ENCODE measurements around the gene GTF2H1. TPM values are rescaled to one million over a fixed set of nuclear protein-coding genes. Genes with fewer than 3 reads are reported as not detected.

Gene GTF2H1
- total RNA-seq, 2 donors from 2014 or later, result 23.5 to 26.2 TPM

- peaks cover 29% of the 10 kb centered on the region for H3K36me3 ChIP-seq
Observed at GRCh38 chr11:18408558-18409291, 86.4 kb downstream of the GTF2H1 start.

GRCh38 chr11:18416459-18416858 is 94.1 kb downstream of the GTF2H1 start:
- intact Hi-C loops (cut with DNase I), result loop anchor here (10.0 kb wide), 1 partner anchor 72 kb away; no protein-coding TSS in a partner anchor
- H3K36me3 ChIP-seq, result no peaks in the 10 kb centered on the region
- no peaks in the 10 kb centered on the region for H3K4me1 ChIP-seq
- no peak overlapping the region for H3K27ac ChIP-seq
- DNase-seq, result no peak
- H3K27me3 ChIP-seq, result no peaks in the 10 kb centered on the region
- no peak overlapping the region for H3K4me3 ChIP-seq
- H3K9ac ChIP-seq (ENCODE audit: low read depth in 2 of 2, low read length in 2 of 2), result no peak overlapping the region
- H3K9me3 ChIP-seq, result no peaks in the 10 kb centered on the region
- TF ChIP-seq CTCF (IDR thresholded peaks at IDR 0.05), result no peak

More at GRCh38 chr11:18408558-18409291, 86.4 kb downstream of the GTF2H1 start:
- Histone ChIP-seq H3K4me3 (no peak overlapping the region), H3K9me3 (no peaks in the 10 kb centered on the region), H3K9ac (ENCODE audit: low read depth in 2 of 2, low read length in 2 of 2) (no peak overlapping the region), H3K27me3 (no peaks in the 10 kb centered on the region), H3K4me1 (no peaks in the 10 kb centered on the region), H3K27ac (no peak overlapping the region)
- no peak for DNase-seq
- intact Hi-C loops (cut with DNase I), result loop anchor here (10.0 kb wide), 1 partner anchor 96 kb away; no protein-coding TSS in a partner anchor
- no peak for TF ChIP-seq CTCF (IDR thresholded peaks at IDR 0.05)

Small RNA genes lying within 50 kb of the gene (microRNA-seq; reads per million reads assigned to microRNA genes)
- gene MIR3159, result not detected

Other genes starting within 250 kb of the GTF2H1 start
- 10 to 100 TPM; 11.5 to 22.2 TPM for gene SAAL1, start 216.5 kb upstream of the GTF2H1 start, total RNA-seq
- gene MRGPRX3, start 190.0 kb upstream of the GTF2H1 start, total RNA-seq, result not detected
- gene MRGPRX4, start 149.7 kb upstream of the GTF2H1 start, total RNA-seq, result not detected
- gene SAA4, start 85.8 kb upstream of the GTF2H1 start, total RNA-seq, result under 1 TPM in 1 of 2 donors, not detected in 1; 0.86 TPM
- gene SAA2, start 73.9 kb upstream of the GTF2H1 start, total RNA-seq, result 10 to 100 TPM in 1 of 2 donors, 1 to 10 TPM in 1; 4.2 to 14.2 TPM
- 10 to 100 TPM in 1 of 2 donors, 1 to 10 TPM in 1; 3.7 to 16.8 TPM for gene SAA1, start 56.3 kb upstream of the GTF2H1 start, total RNA-seq
- 10 to 100 TPM in 1 of 2 donors, 1 to 10 TPM in 1; 9.6 to 10.6 TPM for gene HPS5, start 427 bp upstream of the GTF2H1 start, total RNA-seq
- gene LDHA, start 72.0 kb downstream of the GTF2H1 start, total RNA-seq, result 1,000 to 10,000 TPM in 1 of 2 donors, 100 to 1,000 TPM in 1; 555 to 1,280 TPM
- gene LDHC, start 89.8 kb downstream of the GTF2H1 start, total RNA-seq, result 1 to 10 TPM; 1.9 to 2.0 TPM
- not detected for gene LDHAL6A, start 133.3 kb downstream of the GTF2H1 start, total RNA-seq
- 10 to 100 TPM; 54.0 to 64.9 TPM for gene TSG101, start 204.4 kb downstream of the GTF2H1 start, total RNA-seq

All from colonic mucosa (tissue), 4 donors.